Measurements from ENCODE around the gene CFAP65.
A peak's percentile ranks its signal among the peaks of the same experiment; 100 is the strongest.

Gene CFAP65

DNA sequence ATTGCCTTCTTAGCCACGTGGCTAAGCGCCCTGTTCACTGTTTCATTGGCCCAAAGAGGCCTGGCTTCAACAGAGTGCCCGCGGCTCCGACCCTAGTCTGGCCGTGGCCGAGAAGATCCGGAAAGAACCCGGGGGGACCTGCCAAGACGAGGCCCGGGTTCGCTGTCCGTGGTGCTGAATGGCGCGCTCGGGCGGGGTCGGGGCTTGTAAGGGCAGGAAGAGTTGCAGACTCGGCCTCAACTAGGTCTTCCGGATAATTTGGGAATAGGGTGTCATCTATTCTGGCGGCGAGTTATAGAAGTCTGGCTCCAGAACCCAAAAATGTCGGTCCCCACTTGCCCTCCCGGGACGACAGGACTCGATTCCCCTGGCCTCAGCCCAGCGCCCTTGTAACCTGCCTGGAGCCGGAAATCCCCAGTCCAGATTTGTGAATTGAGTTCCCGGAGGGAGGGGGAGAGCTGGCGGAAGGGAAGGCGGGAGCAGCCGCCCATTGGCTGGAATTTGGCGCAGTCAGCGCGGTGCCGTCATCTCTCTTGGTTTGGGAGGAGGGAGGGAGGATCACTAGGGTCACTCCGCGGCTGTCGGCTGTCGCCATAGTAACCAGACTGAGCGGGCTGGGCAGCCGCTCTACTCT, 78.3 kb downstream of the CFAP65 start:
- peak; percentile 43 for DNase-seq

DNA sequence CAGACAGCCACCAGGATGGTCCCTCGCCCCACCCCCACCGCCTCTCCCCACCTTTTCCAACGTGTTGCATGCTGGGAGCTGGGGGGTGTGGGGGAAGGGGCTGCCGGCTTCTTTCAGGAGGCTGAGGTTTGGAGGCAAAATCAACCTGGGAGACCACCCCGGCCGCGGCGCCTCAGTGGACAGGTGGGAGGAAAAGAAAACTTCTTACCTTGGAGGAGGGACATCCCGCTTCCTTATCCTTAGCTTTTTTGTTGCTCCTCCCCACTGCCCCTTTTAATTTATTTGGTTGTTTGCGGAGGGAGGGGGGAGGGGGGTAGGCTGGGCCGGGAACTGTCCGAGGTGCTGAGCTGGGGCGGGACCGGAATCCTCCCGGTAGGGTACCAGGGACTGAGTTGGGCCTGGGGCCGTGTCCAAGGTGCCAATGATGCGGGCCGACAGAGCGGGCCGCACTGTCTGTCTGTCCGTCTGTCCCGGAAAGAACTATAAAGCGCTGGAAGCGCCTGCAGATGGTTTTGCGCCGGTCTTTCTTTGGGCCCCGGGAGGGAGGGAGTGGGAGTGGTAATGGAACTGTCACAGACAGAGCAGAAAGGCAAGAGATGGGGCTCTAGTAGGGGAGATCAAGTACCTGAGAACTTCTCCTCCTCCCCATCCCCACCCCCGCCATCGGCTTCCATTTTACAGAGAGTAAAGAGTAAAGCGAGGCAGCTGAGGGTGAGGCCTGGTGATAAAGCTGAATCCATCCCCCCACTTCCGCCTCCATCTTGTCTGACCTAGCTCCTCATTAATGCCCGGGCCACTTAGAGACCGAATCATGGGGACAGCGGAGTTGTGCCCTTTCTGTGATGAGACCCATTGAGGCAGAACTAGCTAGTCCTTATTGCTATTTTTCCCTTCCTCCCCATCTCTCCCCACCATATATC, 79.4 kb downstream of the CFAP65 start:
- no peak for DNase-seq

DNA sequence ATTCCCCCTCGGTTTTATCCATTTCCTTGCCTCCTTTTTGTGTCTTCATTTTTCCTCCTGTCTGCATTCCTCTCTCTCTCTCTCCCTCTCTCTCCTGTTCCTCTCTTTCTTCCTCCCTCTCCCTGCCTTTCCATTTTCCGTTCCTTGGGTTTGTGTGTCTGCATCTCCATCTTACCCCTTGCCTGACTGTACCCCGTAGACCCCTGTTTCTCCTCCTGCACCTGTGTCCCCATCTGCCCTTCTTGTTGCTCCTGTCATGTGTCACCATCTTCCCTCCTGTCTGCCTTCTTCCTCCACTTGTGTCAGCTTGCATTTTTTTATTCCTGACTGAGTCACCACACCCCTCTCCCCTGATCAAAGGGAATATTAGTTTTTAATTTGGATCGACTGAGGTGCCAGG, 80.1 kb downstream of the CFAP65 start:
- DNase-seq: no peak

DNA sequence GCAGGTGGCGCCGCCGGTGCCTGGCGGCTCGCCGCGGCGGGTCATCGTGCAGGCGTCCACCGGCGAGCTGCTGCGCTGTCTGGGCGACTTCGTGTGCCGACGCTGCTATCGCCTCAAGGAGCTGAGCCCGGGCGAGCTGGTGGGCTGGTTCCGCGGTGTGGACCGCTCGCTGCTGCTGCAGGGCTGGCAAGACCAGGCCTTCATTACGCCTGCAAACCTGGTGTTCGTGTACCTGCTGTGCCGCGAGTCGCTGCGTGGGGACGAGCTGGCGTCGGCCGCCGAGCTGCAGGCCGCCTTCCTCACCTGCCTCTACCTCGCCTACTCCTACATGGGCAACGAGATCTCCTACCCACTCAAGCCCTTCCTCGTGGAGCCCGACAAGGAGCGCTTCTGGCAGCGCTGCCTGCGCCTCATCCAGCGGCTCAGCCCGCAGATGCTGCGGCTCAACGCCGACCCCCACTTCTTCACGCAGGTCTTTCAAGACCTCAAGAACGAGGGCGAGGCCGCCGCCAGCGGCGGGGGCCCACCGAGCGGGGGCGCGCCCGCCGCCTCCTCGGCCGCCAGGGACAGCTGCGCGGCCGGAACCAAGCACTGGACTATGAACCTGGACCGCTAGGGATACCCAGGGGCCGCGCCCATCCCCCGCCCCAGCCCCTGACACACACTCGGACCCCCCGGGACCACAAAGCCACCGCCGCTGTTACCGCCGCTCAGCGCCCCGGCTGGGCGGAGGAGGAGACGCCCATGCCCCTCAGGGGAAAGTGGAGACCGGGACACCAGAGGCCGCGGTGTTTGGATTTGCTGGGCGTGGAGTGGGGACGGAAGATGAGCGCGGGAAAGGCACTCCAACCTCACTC, 80.8 kb downstream of the CFAP65 start:
- DNase-seq: no peak

DNA sequence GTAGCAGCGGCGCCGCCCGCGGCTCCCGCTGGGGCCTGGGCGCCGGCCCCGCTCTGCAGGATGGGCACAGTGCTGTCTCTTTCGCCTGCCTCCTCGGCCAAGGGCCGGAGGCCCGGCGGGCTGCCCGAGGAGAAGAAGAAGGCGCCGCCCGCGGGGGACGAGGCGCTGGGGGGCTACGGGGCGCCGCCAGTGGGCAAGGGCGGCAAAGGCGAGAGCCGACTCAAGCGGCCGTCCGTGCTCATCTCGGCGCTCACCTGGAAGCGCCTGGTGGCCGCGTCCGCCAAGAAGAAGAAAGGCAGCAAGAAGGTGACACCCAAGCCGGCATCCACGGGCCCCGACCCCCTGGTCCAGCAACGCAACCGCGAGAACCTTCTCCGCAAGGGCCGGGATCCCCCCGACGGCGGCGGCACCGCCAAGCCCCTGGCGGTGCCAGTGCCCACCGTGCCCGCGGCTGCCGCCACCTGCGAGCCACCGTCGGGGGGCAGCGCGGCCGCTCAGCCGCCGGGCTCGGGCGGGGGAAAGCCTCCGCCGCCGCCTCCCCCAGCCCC, 81.5 kb downstream of the CFAP65 start:
- no peak for DNase-seq

DNA sequence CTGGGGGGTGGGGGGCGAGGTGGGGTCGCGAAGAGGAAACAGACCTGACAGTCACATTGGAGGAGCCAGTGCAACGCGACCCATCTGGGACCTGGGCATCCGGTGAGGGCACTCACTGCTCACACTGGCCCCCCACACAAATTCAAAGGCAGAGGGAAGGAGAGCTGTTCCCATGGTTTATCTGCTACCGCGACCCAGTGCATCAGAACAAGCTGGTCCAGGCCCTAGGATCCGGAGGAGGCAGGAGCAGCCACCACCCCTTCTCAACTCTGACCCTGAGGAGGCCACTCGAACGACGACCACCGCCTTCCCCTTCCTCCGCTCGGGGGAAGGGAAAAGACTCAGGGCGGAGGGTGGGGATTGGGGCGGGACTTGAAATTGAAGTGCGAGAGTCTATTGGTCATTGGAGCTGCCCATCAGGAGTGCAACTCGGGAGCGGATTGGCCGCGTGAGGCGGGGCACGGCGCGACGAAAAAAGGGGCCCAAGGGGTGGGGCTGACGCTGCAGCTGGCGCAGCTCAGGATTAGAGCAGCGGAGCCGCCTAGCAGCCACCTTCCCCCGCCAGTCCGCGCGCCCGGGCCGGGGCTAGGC, 82.1 kb downstream of the CFAP65 start, which contains the start of gene CDK5R2:
TSS of gene CDK5R2 (plus strand) at position 526 of the 591 bp plus-strand sequence. CDS start 155 bp downstream, outside the sequence.
- peak; percentile 36 for DNase-seq

DNA sequence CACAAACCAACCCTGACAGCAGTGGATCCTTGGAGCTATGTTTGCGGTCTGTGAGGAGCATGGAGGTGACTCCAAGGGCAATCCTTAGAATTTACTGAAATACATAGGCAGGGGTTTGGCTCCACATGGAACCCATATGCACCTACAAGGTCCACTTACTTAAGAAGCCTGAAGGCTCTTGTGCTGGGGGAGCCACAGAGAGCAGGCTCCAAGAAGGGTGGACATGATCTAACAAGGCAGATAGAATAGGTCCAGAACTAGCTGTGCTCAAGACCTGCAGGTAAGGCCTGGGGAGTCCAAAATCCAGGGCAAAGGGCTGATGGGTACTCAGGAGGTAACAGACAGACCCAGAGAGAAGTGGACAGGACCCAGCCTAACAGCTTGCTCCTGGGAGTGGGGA, 83.0 kb downstream of the CFAP65 start:
- DNase-seq: no peak

DNA sequence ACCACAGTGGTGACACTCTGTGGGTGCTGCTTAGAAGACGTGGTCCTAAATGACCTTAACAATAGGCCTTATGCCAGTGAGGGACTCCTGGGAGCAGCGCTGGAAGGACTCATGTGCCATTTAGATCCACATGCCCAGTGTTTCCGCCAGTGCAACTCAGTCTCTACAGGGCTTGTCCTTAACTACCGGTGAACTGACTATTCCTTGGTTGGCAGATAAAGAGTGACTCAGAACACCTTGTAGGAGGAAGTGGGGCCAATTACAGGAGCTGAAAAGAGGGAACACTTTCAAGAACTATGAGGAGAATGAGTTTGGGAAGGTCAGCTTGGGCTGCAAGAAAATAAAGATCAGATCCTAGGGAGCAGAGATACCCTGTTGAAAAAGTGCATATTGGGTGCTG, 83.6 kb downstream of the CFAP65 start:
- no peak for DNase-seq

DNA sequence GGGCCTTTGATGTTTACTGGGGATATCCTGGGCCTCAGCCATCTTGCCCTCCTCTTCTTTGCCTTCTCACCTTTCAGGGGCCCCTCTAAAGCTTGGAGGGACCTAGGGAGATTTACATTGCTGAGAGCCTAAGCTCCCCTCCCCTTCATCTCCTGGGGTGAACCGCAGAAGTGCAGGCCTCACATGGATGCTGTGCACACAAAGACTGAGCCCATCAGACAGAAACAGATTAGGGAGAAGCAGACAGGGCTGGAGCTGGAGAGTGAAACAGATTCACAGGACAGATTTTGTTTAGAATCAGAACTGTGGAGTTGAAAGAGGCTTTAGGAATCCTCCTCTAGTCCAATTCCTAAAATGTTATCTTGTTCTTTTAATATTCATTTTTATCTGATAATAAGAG, 85.3 kb downstream of the CFAP65 start:
- no peak for DNase-seq

DNA sequence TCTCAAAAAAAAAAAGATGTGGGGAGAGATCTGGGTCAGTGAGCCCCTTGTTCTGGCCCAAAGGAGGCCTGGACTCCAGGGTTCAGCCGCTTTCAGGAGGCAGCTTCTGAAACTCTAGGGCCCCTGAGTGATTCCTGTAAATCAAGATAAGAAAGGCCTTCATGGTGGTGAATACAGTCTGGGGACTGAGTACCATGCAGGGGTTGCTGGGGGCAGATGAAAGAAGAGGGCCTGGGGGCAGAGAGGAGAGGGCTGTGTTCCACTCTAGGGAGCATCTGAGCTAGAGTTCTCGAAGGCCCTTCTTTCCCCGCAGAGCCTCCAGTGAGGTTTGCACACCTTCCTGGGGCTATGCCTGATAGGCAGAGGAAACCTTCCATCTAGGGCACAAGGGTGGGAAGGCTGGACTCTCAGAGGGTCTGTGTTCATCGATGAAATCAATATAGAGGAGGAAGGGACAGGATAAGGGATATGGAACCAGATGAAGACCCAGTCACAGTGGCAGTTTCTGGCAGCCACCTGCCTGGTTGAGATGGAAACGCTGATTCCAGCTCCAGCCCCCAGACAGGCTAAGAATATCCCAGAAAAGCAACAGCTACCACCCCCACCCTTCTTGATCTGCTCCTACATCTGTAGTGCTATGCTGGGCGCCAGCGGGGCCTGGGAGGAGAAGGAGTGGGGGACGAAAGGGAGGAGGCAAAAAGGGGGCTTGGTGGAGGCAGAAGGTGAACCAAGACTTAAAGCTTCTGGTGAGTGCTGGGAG, 86.6 kb downstream of the CFAP65 start:
- DNase-seq: no peak

DNA sequence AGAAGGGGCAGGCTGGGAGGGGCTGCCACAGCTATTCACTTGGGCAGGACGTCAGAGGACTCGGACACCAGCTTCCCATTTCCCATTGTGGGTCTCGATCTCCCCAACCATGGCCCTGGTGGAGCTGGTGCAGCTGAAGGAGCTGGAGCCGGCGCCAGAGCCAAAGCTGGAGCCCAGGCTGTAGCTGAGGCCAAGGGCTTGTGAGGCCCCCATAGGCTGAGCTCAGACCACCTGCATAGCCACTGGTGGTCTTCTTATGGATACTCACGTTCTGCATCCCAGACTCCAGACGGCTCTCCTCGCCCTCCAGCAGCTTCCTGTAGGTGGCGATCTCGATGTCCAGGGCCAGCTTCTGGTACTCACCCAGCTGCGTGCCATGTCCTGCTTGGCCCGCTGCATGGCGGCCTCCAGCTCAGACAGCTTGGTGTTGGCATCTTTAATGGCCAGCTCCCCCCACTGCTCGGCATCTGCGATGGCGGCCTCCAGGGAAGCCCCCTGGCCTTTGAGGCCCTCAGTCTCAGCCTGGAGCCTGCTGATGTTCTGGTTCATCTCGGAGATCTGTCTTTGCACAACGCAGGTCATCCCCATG, 87.9 kb downstream of the CFAP65 start:
- no peak for DNase-seq
